ENCODE results near the gene HSFX3. TPM values are rescaled to one million over a fixed set of nuclear protein-coding genes. Genes with fewer than 3 reads are reported as not detected.
"Not testable (repeated sequence)": the region's sequence is repeated elsewhere in the genome, so short reads cannot be mapped to it uniquely, and the experiment has no call there.

Gene HSFX3
- total RNA-seq: not detected

- H3K36me3 Mint-ChIP-seq (ENCODE audit: low read depth); H3K9me3 Mint-ChIP-seq; H3K27ac Mint-ChIP-seq; H3K27me3 Mint-ChIP-seq; POLR2A ChIA-PET; CTCF ChIA-PET; H3K4me3 Mint-ChIP-seq; H3K4me1 Mint-ChIP-seq; DNase-seq: not testable (repeated sequence)
Observed at GRCh38 chrX:149549701-149550100, at the start of gene HSFX3. HSFX3 (minus strand) TSS chrX:149549924; CDS start chrX:149549852, 72 bp downstream.

GRCh38 chrX:149598603-149599002 is 48.9 kb upstream of the HSFX3 start:
- H3K9me3 Mint-ChIP-seq; H3K27me3 Mint-ChIP-seq; DNase-seq; H3K4me1 Mint-ChIP-seq; H3K27ac Mint-ChIP-seq; POLR2A ChIA-PET; H3K36me3 Mint-ChIP-seq (ENCODE audit: low read depth); CTCF ChIA-PET; H3K4me3 Mint-ChIP-seq: not testable (repeated sequence)

DNA sequence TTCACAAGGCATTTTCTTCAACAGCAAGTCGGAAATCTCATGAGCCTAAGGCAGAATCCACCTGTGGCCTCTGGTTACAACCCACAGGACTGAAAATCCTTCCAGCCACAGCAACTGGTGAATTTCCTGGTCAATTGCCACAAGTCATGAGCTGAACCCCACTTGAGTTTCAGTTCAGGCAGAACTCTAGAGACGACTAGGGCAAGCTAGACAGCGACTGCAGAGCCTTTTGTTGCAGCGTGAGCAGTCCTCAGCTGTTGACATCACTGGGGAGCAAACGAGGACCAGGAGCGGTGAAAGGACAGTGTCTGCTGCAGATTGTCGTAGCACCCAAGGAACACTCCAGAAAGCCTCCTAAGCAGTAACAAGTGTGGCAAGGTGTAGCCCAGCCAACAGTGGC is 46.2 kb upstream of the HSFX3 start:
- H3K27ac Mint-ChIP-seq; DNase-seq; POLR2A ChIA-PET; H3K27me3 Mint-ChIP-seq; H3K4me3 Mint-ChIP-seq; H3K36me3 Mint-ChIP-seq (ENCODE audit: low read depth); H3K4me1 Mint-ChIP-seq; CTCF ChIA-PET; H3K9me3 Mint-ChIP-seq: not testable (repeated sequence)

DNA sequence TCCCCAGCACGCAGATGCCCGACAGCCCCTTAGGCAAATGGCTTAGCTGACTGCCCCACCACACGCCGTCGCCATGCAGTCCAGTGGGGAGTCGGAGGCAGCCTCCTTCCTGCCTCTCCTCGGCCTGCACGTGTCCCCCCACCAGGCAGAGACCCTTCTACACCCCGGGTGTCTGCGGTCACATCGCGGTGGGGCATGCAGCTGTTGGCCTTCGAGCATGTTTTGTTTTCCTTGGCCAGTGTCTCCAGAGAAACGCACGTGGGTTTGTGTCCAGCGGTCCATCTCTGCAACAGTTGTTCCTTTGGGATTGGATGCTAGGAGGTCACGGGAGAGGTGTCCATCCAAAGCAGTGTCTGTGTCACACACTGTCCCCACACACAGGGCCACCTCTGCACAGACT is 45.5 kb upstream of the HSFX3 start, which contains the start of gene HSFX2:
Gene HSFX2 (minus strand): TSS at position 101 of the 400 bp plus-strand sequence. CDS start 614 bp downstream, outside the sequence.
- H3K27ac Mint-ChIP-seq; POLR2A ChIA-PET; H3K4me1 Mint-ChIP-seq; H3K4me3 Mint-ChIP-seq; H3K9me3 Mint-ChIP-seq; CTCF ChIA-PET; DNase-seq; H3K36me3 Mint-ChIP-seq (ENCODE audit: low read depth); H3K27me3 Mint-ChIP-seq: not testable (repeated sequence)

- DNase-seq; H3K9me3 Mint-ChIP-seq; H3K36me3 Mint-ChIP-seq (ENCODE audit: low read depth); H3K4me1 Mint-ChIP-seq; CTCF ChIA-PET; H3K27ac Mint-ChIP-seq; H3K27me3 Mint-ChIP-seq; POLR2A ChIA-PET; H3K4me3 Mint-ChIP-seq: not testable (repeated sequence)
Observed at GRCh38 chrX:149590993-149591392, 41.3 kb upstream of the HSFX3 start.

GRCh38 chrX:149587359-149587758 is 37.6 kb upstream of the HSFX3 start, which contains the start of gene MAGEA9B:
MAGEA9B (minus strand) TSS chrX:149587459; CDS start chrX:149583179, 4,280 bp downstream.
- CTCF ChIA-PET; H3K4me3 Mint-ChIP-seq; H3K4me1 Mint-ChIP-seq; H3K9me3 Mint-ChIP-seq; H3K27ac Mint-ChIP-seq; POLR2A ChIA-PET; H3K27me3 Mint-ChIP-seq; H3K36me3 Mint-ChIP-seq (ENCODE audit: low read depth); DNase-seq: not testable (repeated sequence)

GRCh38 chrX:149585631-149586030 is 35.9 kb upstream of the HSFX3 start:
- POLR2A ChIA-PET, H3K4me1 Mint-ChIP-seq, H3K27ac Mint-ChIP-seq: not testable (repeated sequence)

DNA sequence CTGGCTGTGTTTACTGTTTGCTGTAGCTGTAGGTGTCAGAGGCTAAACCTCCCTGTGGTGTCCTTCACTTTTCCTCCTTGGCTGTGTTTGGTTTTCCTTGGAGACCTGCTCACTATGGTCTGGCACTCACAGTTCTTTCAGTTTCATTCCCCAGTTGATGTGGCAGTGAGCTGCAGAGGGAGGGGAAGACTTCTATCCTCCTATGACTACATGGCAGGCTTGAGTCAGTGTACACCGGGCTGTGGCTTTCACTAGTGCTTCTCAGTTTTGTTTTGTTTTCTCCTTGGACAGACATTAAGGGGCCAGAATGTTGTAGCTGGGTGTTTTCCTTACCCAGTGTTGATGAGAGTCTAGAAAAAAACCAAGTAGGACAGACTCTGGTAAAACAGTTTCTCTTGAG is 23.7 kb upstream of the HSFX3 start:
- peaks cover 16% of the 10 kb centered on the region for H3K4me1 Mint-ChIP-seq
- H3K27ac Mint-ChIP-seq; H3K4me3 Mint-ChIP-seq; H3K27me3 Mint-ChIP-seq; POLR2A ChIA-PET; DNase-seq; H3K9me3 Mint-ChIP-seq; H3K36me3 Mint-ChIP-seq (ENCODE audit: low read depth); CTCF ChIA-PET: not testable (repeated sequence)

More at GRCh38 chrX:149585631-149586030, 35.9 kb upstream of the HSFX3 start:
- DNase-seq; H3K36me3 Mint-ChIP-seq (ENCODE audit: low read depth); H3K27me3 Mint-ChIP-seq; H3K4me3 Mint-ChIP-seq; CTCF ChIA-PET; H3K9me3 Mint-ChIP-seq: not testable (repeated sequence)

GRCh38 chrX:149572743-149573142 is 23.0 kb upstream of the HSFX3 start:
- no peak overlapping the region for H3K4me3 Mint-ChIP-seq
- H3K27ac Mint-ChIP-seq: peak overlapping the region; percentile 81
- ChIA-PET POLR2A (no interaction called here), CTCF (interaction anchor here (0.6 kb wide), 1 partner anchor 68 kb away, joined by 3 read pairs; no protein-coding TSS in a partner anchor)
- peaks cover 16% of the 10 kb centered on the region for H3K4me1 Mint-ChIP-seq
- no peaks in the 10 kb centered on the region for H3K9me3 Mint-ChIP-seq
- no peak for DNase-seq
- no peaks in the 10 kb centered on the region for H3K36me3 Mint-ChIP-seq (ENCODE audit: low read depth)
- H3K27me3 Mint-ChIP-seq: no peaks in the 10 kb centered on the region

GRCh38 chrX:149571770-149572169 is 22.0 kb upstream of the HSFX3 start:
- H3K4me1 Mint-ChIP-seq: peaks cover 16% of the 10 kb centered on the region
- H3K27me3 Mint-ChIP-seq: no peaks in the 10 kb centered on the region
- H3K36me3 Mint-ChIP-seq (ENCODE audit: low read depth): no peaks in the 10 kb centered on the region
- H3K9me3 Mint-ChIP-seq: no peaks in the 10 kb centered on the region
- ChIA-PET POLR2A (no interaction called here), CTCF (no interaction called here)
- no peak for DNase-seq
- no peak overlapping the region for H3K4me3 Mint-ChIP-seq
- H3K27ac Mint-ChIP-seq: no peak overlapping the region

GRCh38 chrX:149570668-149571067 is 20.9 kb upstream of the HSFX3 start:
- Mint-ChIP-seq H3K27ac (no peak overlapping the region), H3K36me3 (ENCODE audit: low read depth) (no peaks in the 10 kb centered on the region), H3K9me3 (no peaks in the 10 kb centered on the region), H3K27me3 (no peaks in the 10 kb centered on the region), H3K4me3 (no peak overlapping the region), H3K4me1 (peaks cover 16% of the 10 kb centered on the region)
- no peak for DNase-seq
- CTCF ChIA-PET: no interaction called here
- POLR2A ChIA-PET: no interaction called here

DNA sequence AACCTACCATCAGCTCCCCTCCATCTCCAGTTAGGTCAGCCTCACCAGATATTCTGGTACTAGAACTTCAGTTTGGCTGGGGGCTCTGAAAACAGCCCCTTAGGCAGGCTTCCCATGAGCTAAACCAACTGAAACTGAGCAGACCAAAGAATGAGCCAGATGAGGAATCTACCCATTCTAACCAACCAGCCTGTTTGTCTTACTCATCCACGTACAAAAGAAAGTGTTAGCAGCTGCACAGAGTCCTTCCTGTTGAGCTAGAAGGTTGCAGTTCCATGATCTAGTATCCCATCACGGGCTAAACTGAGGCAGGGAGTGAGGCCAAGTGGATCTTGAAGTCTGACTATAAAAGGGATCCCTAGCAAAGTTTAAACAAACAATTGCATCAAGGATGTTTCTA is 20.0 kb upstream of the HSFX3 start:
- Mint-ChIP-seq H3K27me3 (no peaks in the 10 kb centered on the region), H3K4me1 (peaks cover 16% of the 10 kb centered on the region), H3K36me3 (ENCODE audit: low read depth) (no peaks in the 10 kb centered on the region), H3K4me3 (no peak overlapping the region), H3K9me3 (no peaks in the 10 kb centered on the region), H3K27ac (no peak overlapping the region)
- DNase-seq: no peak
- CTCF ChIA-PET: no interaction called here
- POLR2A ChIA-PET: no interaction called here

DNA sequence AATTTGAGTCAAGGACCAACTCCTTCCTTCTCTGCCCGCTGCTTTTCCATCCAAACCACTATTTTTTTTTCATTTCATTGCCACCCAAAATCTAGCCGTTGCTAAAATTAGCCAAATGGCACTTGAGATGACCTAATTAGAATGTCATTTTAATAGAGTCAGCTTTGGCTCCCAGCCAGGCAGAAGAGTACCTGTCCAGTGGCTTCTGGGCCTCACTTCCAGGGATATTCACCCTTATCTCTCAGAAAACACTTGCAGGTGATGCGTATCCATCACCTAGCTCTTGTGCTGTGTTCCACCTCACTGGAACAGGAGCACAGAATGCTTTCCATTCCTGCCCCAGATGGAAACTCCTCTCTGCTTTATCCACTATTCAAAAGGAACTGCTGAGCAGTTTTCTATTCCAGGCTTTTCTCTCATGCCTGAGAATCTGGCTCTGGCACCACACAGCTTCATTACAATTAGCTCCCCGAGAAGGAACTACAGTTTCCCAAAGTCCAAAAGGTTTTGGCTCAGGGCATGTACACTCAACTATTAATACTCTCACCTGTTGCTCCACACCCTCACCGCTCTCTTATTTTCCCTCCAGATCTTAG is 19.1 kb upstream of the HSFX3 start:
- ChIA-PET POLR2A (no interaction called here), CTCF (no interaction called here)
- no peaks in the 10 kb centered on the region for H3K27me3 Mint-ChIP-seq
- no peaks in the 10 kb centered on the region for H3K9me3 Mint-ChIP-seq
- no peaks in the 10 kb centered on the region for H3K36me3 Mint-ChIP-seq (ENCODE audit: low read depth)
- H3K4me1 Mint-ChIP-seq: peaks cover 16% of the 10 kb centered on the region
- no peak overlapping the region for H3K4me3 Mint-ChIP-seq
- no peak for DNase-seq
- H3K27ac Mint-ChIP-seq: no peak overlapping the region

DNA sequence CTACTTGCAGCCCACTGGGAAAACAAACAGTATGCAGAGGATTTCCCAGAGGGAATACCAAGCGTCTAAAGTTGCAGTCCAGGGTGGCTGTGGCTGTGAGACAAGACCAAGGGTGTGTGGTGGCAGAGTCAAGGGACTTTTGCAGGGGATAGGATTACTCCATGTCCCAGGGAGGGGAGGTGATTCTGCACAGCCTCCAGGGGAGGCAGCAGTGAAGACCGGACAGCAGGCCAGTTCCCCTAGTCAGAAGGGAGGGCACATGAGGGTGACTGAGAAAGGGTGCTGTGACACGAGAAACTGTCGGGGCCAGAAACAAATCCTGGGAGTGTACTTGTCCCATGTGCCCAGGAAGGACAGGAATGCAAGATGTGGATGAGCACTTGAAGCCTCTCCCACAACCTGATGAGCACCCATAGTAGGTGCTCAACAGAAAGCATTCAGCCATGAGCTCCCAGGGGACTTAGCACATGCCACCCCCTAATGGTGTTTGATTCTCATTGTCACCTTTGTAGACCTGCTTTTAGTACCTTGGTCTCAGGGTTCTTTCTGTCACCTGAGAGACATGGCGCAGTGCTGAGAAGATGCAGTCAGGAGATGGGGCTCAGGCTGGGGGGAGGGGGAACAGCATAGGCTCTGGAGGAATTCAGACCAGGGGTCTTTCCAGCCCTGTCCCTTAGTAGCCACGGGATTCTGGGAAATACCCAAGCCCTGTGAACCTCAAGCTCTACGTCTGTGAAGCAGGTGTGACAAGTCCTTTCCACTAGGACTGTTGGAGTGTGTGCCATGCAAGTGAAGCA is 18.1 kb upstream of the HSFX3 start:
- Mint-ChIP-seq H3K27me3 (no peaks in the 10 kb centered on the region), H3K4me3 (no peak overlapping the region), H3K27ac (no peak overlapping the region), H3K36me3 (ENCODE audit: low read depth) (no peaks in the 10 kb centered on the region), H3K4me1 (peaks cover 13% of the 10 kb centered on the region), H3K9me3 (no peaks in the 10 kb centered on the region)
- ChIA-PET CTCF (no interaction called here), POLR2A (no interaction called here)
- no peak for DNase-seq
